Adrenal gland (tissue), 12 donors: ENCODE measurements around the gene ZNF655. TPM values are rescaled to one million over a fixed set of nuclear protein-coding genes. Genes with fewer than 3 reads are reported as not detected.
A peak's percentile ranks its signal among the peaks of the same experiment; 100 is the strongest.

Experiments
- DNase-seq, 7 donors: peaks; one replicate each; pipeline ENCODE4 v3.0.0-alpha.2; 2019 to 2020
- H3K27ac ChIP-seq, 5 donors: fragments of 200-600 bp; sonication (generic) in 4 of 5; 1 replicate in 3 of 5; 2 replicates in 2 of 5; pipeline versions ENCODE4 v1.5.1 to v1.8.0; 2016 to 2020; ENCODE audit warnings: mild to moderate bottlenecking in 1 of 5
- H3K27me3 ChIP-seq: fragments of 200-600 bp; 2 replicates; pipeline ENCODE4 v1.8.0; 2021
- H3K36me3 ChIP-seq, 2 donors: fragments of 200-600 bp; replicated peaks in 1 of 2; 1 replicate in 1 of 2; 2 replicates in 1 of 2; pipeline versions ENCODE4 v1.5.1 to v1.8.0; 2018 to 2022
- H3K4me1 ChIP-seq, 2 donors: fragments of 200-600 bp; replicated peaks in 1 of 2; 1 replicate in 1 of 2; 2 replicates in 1 of 2; pipeline versions ENCODE4 v1.5.1 to v1.8.0; 2018 to 2021
- H3K4me3 ChIP-seq, 4 donors: fragments of 200-600 bp; sonication (generic) in 3 of 4; one replicate each; pipeline ENCODE4 v1.5.1; 2016 to 2018
- H3K9me3 ChIP-seq, 3 donors: fragments of 200-600 bp; sonication (generic) in 1 of 3; replicated peaks in 1 of 3; 1 replicate in 2 of 3; 2 replicates in 1 of 3; pipeline versions ENCODE4 v1.5.1 to v1.8.0; 2016 to 2021
- CTCF ChIP-seq, 6 experiments: fragments of 450-650 bp in 4 of 6; fragments of 200-600 bp in 2 of 6; sonication (generic) in 1 of 6; IDR thresholded peaks; 1 replicate in 5 of 6; 2 replicates in 1 of 6; pipeline versions ENCODE4 v1.5.1 to v1.8.0; 2016 to 2021; ENCODE audit warnings: antibody characterized with exemption in 6 of 6, mild to moderate bottlenecking in 2 of 6, moderate library complexity in 1 of 6
- POLR2A ChIP-seq, 2 donors: fragments of 450-650 bp; IDR thresholded peaks; one replicate each; pipeline ENCODE4 v1.6.1; 2017; ENCODE audit warnings: antibody characterized with exemption in 2 of 2, mild to moderate bottlenecking in 2 of 2, moderate library complexity in 1 of 2
- WGBS, 4 donors: extraction: QIAGEN DNeasy Blood & Tissue Kit in 2 of 4; methylation state at CpG; one replicate each; pipeline versions ENCODE4 v1.1.5 to v1.1.7; 2013 to 2017; 5-methylcytosine and 5-hydroxymethylcytosine counted together
- intact Hi-C, 2 donors: fragments of 100-400 bp; cut with DNase I; formaldehyde crosslinking; loops; one replicate each; pipeline versions ENCODE4 v1.14.1 to v1.15.0; 2022 to 2023
- polyA plus RNA-seq, 3 donors: library from polyadenylated mRNA; stranded (reverse); fragments of 200-250 nt in 2 of 3; fragments of 350-450 nt in 1 of 3; fragmentation: Illumina TruSeq in 1 of 3; extraction: RNeasy Lipid Tissue Mini Kit (QIAGEN cat#74804) in 1 of 3; gene quantifications; one replicate each; pipeline ENCODE4 v1.2.3, GENCODE V29; 2013 to 2014
- total RNA-seq, 9 donors: library from RNA; depleted of rRNA in 4 of 9; stranded (reverse); fragments of >200 nt in 4 of 9; fragments of 120-200 nt in 1 of 9; fragmentation: NEBNext Ultra II Directional in 1 of 9; extraction: Animal tissue kit (Norgen Biotek cat#: 25700) in 1 of 9; gene quantifications; one replicate each; pipeline versions ENCODE4 v1.1.0 to v1.2.4, GENCODE V29; 2013 to 2023
- donor health status: healthy with polysubstance abuse.
- donor health status: Bipolar disorder and iron deficiency.
- donor health status: DM: yes; HTN: yes; CAD: no.
- donor health status: DM: no; HTN: no; CAD: no.
- donor health status: DM: no; HTN: no; CAD: no.
- donor health status: DM: yes; HTN: yes; CAD: no.

ZNF655 gene
- total and polyA plus RNA-seq, 12 donors: 37.6 to 132 (median 62.7) TPM

- no peak for DNase-seq
- Histone ChIP-seq H3K4me1 (no peaks in the 10 kb centered on the region), H3K27ac (no peak overlapping the region), H3K27me3 (no peaks in the 10 kb centered on the region), H3K36me3 (no peaks in the 10 kb centered on the region), H3K9me3 (no peaks in the 10 kb centered on the region), H3K4me3 (no peak overlapping the region)
- WGBS, 4 donors: 89 to 99% (median 95%) methylated on average over 7 of the region's 7 CpGs
- intact Hi-C loops: no loop called here
- TF ChIP-seq POLR2A (IDR thresholded peaks at IDR 0.05): no peak
- no peak for TF ChIP-seq CTCF (IDR thresholded peaks at IDR 0.05)
Observed at GRCh38 chr7:99605527-99605926, 47.1 kb downstream of the ZNF655 start.

DNA sequence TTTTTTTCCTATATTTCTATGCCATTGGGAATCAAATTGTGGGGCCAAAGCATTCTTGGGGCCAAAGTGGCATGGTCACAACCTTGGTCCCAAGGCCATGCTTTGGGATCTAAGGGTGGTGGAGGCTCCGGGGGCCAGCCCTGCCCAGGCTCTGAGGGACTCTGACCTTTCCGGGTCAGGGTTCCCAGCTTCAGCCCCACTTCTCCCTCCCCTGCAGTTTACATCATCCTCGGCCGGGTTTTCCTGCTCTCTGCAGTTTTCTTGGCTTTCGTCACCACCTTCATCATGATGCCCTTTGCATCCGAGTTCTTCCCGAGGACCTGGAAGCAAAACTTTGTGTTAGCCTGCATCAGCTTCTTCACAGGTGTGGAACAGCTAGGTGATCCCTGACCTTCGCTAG lies 48.1 kb downstream of the ZNF655 start:
- no peaks in the 10 kb centered on the region for H3K9me3 ChIP-seq
- H3K27ac ChIP-seq: no peak overlapping the region
- WGBS, 4 donors: 50 to 54% (median 52%) methylated on average over 8 of the region's 8 CpGs
- DNase-seq: no peak
- no peaks in the 10 kb centered on the region for H3K4me1 ChIP-seq
- intact Hi-C loops: no loop called here
- H3K27me3 ChIP-seq: no peaks in the 10 kb centered on the region
- no peaks in the 10 kb centered on the region for H3K36me3 ChIP-seq
- TF ChIP-seq CTCF (IDR thresholded peaks at IDR 0.05) (no peak), POLR2A (IDR thresholded peaks at IDR 0.05) (no peak)
- H3K4me3 ChIP-seq: no peak overlapping the region

DNA sequence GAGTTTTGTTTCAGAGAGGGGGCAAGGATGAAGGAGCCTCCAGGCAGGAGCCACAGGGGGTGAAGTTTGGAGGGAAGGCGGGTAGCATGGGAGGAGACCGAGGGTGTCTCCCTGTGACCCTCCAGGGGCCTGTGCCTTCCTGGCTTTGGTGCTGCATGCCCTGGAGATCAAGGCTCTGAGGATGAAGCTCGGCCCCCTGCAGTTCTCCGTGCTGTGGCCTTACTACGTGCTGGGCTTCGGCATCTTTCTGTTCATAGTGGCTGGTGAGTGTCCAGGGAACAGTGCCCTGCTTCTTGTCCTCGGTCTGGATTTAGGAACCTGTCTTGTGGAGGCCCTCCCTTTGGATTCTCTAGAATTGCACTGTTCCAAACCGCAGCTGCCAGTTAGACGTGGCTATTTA lies 49.1 kb downstream of the ZNF655 start:
- intact Hi-C loops: no loop called here
- Histone ChIP-seq H3K4me3 (no peak overlapping the region), H3K9me3 (no peaks in the 10 kb centered on the region), H3K27ac (no peak overlapping the region), H3K36me3 (no peaks in the 10 kb centered on the region), H3K27me3 (no peaks in the 10 kb centered on the region), H3K4me1 (no peaks in the 10 kb centered on the region)
- DNase-seq: peak in 1 of 7 donors; percentile 18
- no peak for TF ChIP-seq CTCF (IDR thresholded peaks at IDR 0.05)
- WGBS, 4 donors: 72 to 89% (median 85%) methylated on average over 8 to 9 of the region's 9 CpGs

GRCh38 chr7:99614495-99614894 lies 56.1 kb downstream of the ZNF655 start:
- Histone ChIP-seq H3K36me3 (peaks cover 0 to 13% of the 10 kb centered on the region in 2 donors), H3K4me1 (peaks cover 12 to 18% of the 10 kb centered on the region in 2 donors), H3K9me3 (no peaks in the 10 kb centered on the region), H3K4me3 (no peak overlapping the region), H3K27ac (no peak overlapping the region), H3K27me3 (no peaks in the 10 kb centered on the region)
- intact Hi-C loops: no loop called here
- 54 to 67% (median 60%) methylated on average over 3 of the region's 3 CpGs for WGBS, 4 donors
- DNase-seq: no peak
- TF ChIP-seq POLR2A (IDR thresholded peaks at IDR 0.05): no peak
- no peak for TF ChIP-seq CTCF (IDR thresholded peaks at IDR 0.05)
